HFFc6 (cell line): ENCODE results near the gene EIF1. TPM values are rescaled to one million over a fixed set of nuclear protein-coding genes. Genes with fewer than 3 reads are reported as not detected.

Experiments used
- DNase-seq: peaks from one replicate; pipeline ENCODE4 v3.0.0-alpha.2; 2018
- H3K27ac Mint-ChIP-seq: 2 replicates; pipeline ENCODE4 v1.8.0; 2020; ENCODE audit warnings: mild to moderate bottlenecking, mixed read lengths
- H3K27me3 Mint-ChIP-seq: 2 replicates; pipeline ENCODE4 v1.8.0; 2021; ENCODE audit warnings: mild to moderate bottlenecking, moderate library complexity, mixed read lengths; ENCODE audit not compliant: insufficient read depth
- H3K36me3 Mint-ChIP-seq: 2 replicates; pipeline ENCODE4 v1.8.0; 2021; ENCODE audit warnings: low read depth, mixed read lengths
- H3K4me1 Mint-ChIP-seq: 2 replicates; pipeline ENCODE4 v1.8.0; 2020; ENCODE audit warnings: low read depth, mixed read lengths
- H3K4me3 Mint-ChIP-seq: 2 replicates; pipeline ENCODE4 v1.8.0; 2020; ENCODE audit warnings: mild to moderate bottlenecking, moderate library complexity, mixed read lengths
- H3K9me3 Mint-ChIP-seq: 2 replicates; pipeline ENCODE4 v1.8.0; 2020; ENCODE audit warnings: mild to moderate bottlenecking, mixed read lengths
- total RNA-seq, 6 experiments: library from RNA; stranded (reverse); fragmentation: NEBNext Ultra II Directional; extraction: Animal tissue kit (Norgen Biotek cat#: 25700); gene quantifications; 2 replicates in 1 of 6; 3 replicates in 5 of 6; pipeline ENCODE4 v1.2.3, GENCODE V29; 2021
- TF ChIP-seq, protein P1 (sequence below): fragments of 200-600 bp; sonication (generic); IDR thresholded peaks from 2 replicates; pipeline ENCODE4 v1.5.0; 2021; ENCODE audit warnings: antibody characterized with exemption, mild to moderate bottlenecking

The EIF1 gene
- total RNA-seq, 6 experiments from 2014 or later: 723 to 810 (median 781) TPM

DNA sequence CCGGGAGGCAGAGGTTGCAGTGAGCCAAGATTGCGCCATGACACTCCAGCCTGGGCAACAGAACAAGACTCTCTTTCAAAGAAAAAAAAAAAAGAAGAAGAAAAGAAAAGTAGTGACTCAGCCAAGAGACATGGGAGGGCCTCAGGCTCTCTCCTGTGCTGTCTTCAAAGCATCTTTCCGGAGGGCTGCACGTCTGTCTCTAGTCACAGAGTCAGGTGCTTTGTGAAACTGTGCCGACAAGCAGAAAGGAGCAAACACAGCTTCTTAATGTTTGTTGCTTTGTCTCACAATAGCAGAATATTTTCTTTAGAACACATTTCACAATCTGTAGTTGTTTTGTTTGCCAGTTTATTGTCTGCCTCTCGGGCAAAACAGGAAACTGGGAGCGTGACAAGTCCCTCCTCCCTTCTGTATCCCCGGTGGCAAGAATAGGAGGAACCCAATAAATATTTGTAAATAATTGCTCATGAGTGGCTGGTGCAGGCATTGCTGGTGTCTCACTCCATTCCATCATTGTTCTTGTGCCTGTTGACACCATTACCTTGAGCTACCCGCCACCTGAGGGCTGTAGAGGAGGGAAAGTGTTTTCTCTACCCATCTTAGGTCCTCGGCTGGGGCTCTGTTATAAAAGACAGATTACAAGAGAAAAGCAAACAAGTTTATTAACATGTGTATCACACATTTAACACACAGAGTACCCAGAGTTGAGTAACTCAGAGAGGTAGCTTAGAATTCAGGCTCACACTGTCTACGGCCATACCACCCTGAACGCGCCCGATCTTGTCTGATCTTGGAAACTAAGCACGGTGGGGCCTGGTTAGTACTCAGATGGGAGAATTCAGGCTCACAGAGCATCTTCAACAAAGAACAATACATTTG lies 29.0 kb downstream of the EIF1 start:
- TF ChIP-seq, protein P1, sequence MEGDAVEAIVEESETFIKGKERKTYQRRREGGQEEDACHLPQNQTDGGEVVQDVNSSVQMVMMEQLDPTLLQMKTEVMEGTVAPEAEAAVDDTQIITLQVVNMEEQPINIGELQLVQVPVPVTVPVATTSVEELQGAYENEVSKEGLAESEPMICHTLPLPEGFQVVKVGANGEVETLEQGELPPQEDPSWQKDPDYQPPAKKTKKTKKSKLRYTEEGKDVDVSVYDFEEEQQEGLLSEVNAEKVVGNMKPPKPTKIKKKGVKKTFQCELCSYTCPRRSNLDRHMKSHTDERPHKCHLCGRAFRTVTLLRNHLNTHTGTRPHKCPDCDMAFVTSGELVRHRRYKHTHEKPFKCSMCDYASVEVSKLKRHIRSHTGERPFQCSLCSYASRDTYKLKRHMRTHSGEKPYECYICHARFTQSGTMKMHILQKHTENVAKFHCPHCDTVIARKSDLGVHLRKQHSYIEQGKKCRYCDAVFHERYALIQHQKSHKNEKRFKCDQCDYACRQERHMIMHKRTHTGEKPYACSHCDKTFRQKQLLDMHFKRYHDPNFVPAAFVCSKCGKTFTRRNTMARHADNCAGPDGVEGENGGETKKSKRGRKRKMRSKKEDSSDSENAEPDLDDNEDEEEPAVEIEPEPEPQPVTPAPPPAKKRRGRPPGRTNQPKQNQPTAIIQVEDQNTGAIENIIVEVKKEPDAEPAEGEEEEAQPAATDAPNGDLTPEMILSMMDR: no peak
- H3K4me3 Mint-ChIP-seq: peak overlapping the region; percentile 32; the same call in 1 of the 2 replicates
- peak; percentile 52 for DNase-seq
- peaks cover 21% of the 10 kb centered on the region for H3K27me3 Mint-ChIP-seq
- H3K9me3 Mint-ChIP-seq: no peaks in the 10 kb centered on the region
- H3K36me3 Mint-ChIP-seq: no peaks in the 10 kb centered on the region
- no peak overlapping the region; the same call in 1 of the 2 replicates for H3K27ac Mint-ChIP-seq
- peaks cover 8% of the 10 kb centered on the region for H3K4me1 Mint-ChIP-seq

DNA sequence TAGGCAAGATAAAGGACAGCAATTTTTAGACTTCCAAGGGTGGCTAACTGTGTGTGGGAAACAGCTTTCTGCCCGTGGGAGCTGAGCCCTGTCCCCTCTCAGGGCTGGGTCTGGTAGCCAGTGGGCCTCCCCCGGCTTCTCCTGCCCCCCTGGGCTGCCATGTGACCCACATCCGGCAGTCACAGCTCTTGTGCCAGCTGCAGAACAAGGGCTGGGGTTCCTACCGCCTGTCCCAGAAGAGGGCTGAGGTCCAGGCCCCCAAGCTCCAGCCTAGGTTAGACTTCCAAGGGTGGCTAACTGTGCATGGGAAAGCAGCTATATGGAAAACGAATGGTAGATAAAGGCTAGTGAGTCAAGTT lies 29.6 kb downstream of the EIF1 start:
- no peak for DNase-seq
- H3K4me3 Mint-ChIP-seq: no peak overlapping the region
- TF ChIP-seq, protein P1: no peak
- H3K27me3 Mint-ChIP-seq: peaks cover 26% of the 10 kb centered on the region
- H3K27ac Mint-ChIP-seq: no peak overlapping the region
- no peaks in the 10 kb centered on the region for H3K9me3 Mint-ChIP-seq
- peaks cover 8% of the 10 kb centered on the region for H3K4me1 Mint-ChIP-seq
- H3K36me3 Mint-ChIP-seq: no peaks in the 10 kb centered on the region

DNA sequence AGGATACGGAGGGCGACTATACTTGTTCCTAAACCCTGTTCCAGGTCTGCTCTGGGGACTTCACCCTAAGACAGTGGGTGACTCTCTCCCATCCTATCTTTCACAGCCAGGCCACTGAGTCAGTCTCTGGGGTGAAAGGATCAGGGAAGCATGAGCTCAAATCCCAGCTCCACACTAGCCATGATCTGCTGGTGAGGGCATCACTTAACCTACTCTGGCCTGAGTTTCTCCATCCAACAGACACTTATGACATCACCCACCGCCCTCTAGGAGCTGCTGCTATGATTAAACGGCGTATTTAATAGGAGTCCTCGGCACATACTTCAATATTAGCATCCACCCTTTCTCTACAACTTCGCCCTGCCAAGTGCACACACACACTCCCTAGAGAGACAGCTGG lies 33.5 kb downstream of the EIF1 start:
- Mint-ChIP-seq H3K27ac (no peak overlapping the region), H3K4me3 (no peak overlapping the region), H3K27me3 (peaks cover 28% of the 10 kb centered on the region), H3K4me1 (peaks cover 8% of the 10 kb centered on the region), H3K36me3 (no peaks in the 10 kb centered on the region), H3K9me3 (no peaks in the 10 kb centered on the region)
- TF ChIP-seq, protein P1: no peak
- no peak for DNase-seq

- Mint-ChIP-seq H3K27ac (no peak overlapping the region), H3K9me3 (no peaks in the 10 kb centered on the region), H3K36me3 (no peaks in the 10 kb centered on the region), H3K27me3 (peaks cover 32% of the 10 kb centered on the region), H3K4me1 (no peaks in the 10 kb centered on the region), H3K4me3 (no peak overlapping the region)
- no peak for DNase-seq
- TF ChIP-seq, protein P1: no peak
These were observed 35.3 kb downstream of the EIF1 start for GRCh38 chr17:41723801-41724475.

- H3K27ac Mint-ChIP-seq: no peak overlapping the region
- TF ChIP-seq, protein P1: no peak
- no peaks in the 10 kb centered on the region for H3K4me1 Mint-ChIP-seq
These were observed 35.9 kb downstream of the EIF1 start for GRCh38 chr17:41724476-41725050.

More at GRCh38 chr17:41724476-41725050, 35.9 kb downstream of the EIF1 start:
- Mint-ChIP-seq H3K4me3 (no peak overlapping the region), H3K36me3 (no peaks in the 10 kb centered on the region), H3K27me3 (peaks cover 29% of the 10 kb centered on the region), H3K9me3 (no peaks in the 10 kb centered on the region)
- DNase-seq: no peak
